Measurements from ENCODE around the gene ZSWIM8. TPM values are rescaled to one million over a fixed set of nuclear protein-coding genes. Genes with fewer than 3 reads are reported as not detected.

The ZSWIM8 gene
- total RNA-seq, 1 donor from 2014 or later, result 165 TPM

GRCh38 chr10:73850211-73850610 lies 64.8 kb downstream of the ZSWIM8 start:
- Mint-ChIP-seq H3K27me3 (ENCODE audit: unreplicated experiment) (peaks cover 8% of the 10 kb centered on the region), H3K4me1 (ENCODE audit: low read depth, unreplicated experiment) (peaks cover 1% of the 10 kb centered on the region), H3K4me3 (ENCODE audit: unreplicated experiment) (no peak overlapping the region), H3K9me3 (ENCODE audit: unreplicated experiment) (peaks cover 2% of the 10 kb centered on the region), H3K36me3 (ENCODE audit: unreplicated experiment) (no peaks in the 10 kb centered on the region), H3K27ac (ENCODE audit: unreplicated experiment) (no peak overlapping the region)
- no peak for DNase-seq
- TF ChIP-seq CTCF (IDR thresholded peaks at IDR 0.05; ENCODE audit: partially characterized antibody, unreplicated experiment), result no peak

GRCh38 chr10:73850863-73851461 lies 65.6 kb downstream of the ZSWIM8 start:
- no peak overlapping the region for H3K4me3 Mint-ChIP-seq (ENCODE audit: unreplicated experiment)
- peaks cover 1% of the 10 kb centered on the region for H3K4me1 Mint-ChIP-seq (ENCODE audit: low read depth, unreplicated experiment)
- no peaks in the 10 kb centered on the region for H3K36me3 Mint-ChIP-seq (ENCODE audit: unreplicated experiment)
- no peak overlapping the region for H3K27ac Mint-ChIP-seq (ENCODE audit: unreplicated experiment)
- H3K9me3 Mint-ChIP-seq (ENCODE audit: unreplicated experiment), result peaks cover 2% of the 10 kb centered on the region
- peaks cover 8% of the 10 kb centered on the region for H3K27me3 Mint-ChIP-seq (ENCODE audit: unreplicated experiment)
- no peak for DNase-seq
- no peak for TF ChIP-seq CTCF (IDR thresholded peaks at IDR 0.05; ENCODE audit: partially characterized antibody, unreplicated experiment)

Other genes starting within 250 kb of the ZSWIM8 start
- gene USP54, start 194.3 kb upstream of the ZSWIM8 start, total RNA-seq (ENCODE audit: unreplicated experiment), result 9.1 TPM
- gene MYOZ1, start 144.1 kb upstream of the ZSWIM8 start, total RNA-seq (ENCODE audit: unreplicated experiment), result 0.64 TPM
- gene SYNPO2L, start 129.6 kb upstream of the ZSWIM8 start, total RNA-seq (ENCODE audit: unreplicated experiment), result 0.42 TPM
- 10.9 TPM for gene AGAP5, start 87.5 kb upstream of the ZSWIM8 start, total RNA-seq (ENCODE audit: unreplicated experiment)
- gene SEC24C, start 41.2 kb upstream of the ZSWIM8 start, total RNA-seq (ENCODE audit: unreplicated experiment), result 91.1 TPM
- gene CHCHD1, start 3.6 kb upstream of the ZSWIM8 start, total RNA-seq (ENCODE audit: unreplicated experiment), result 30.9 TPM
- 34.4 TPM for gene NDST2, start 26.0 kb downstream of the ZSWIM8 start, total RNA-seq (ENCODE audit: unreplicated experiment)
- gene CAMK2G, start 88.9 kb downstream of the ZSWIM8 start, total RNA-seq (ENCODE audit: unreplicated experiment), result 25.9 TPM
- 0.59 TPM for gene PLAU, start 125.5 kb downstream of the ZSWIM8 start, total RNA-seq (ENCODE audit: unreplicated experiment)
- gene VCL, start 212.5 kb downstream of the ZSWIM8 start, total RNA-seq (ENCODE audit: unreplicated experiment), result 42.1 TPM